ENCODE results near the gene KSR1. TPM values are rescaled to one million over a fixed set of nuclear protein-coding genes. Genes with fewer than 3 reads are reported as not detected.

KSR1 gene
- total RNA-seq, 1 experiment from 2014 or later: 19.1 TPM

GRCh38 chr17:27475981-27476895 is 20.0 kb downstream of the KSR1 start:
- intact Hi-C loops (cut with micrococcal nuclease; ENCODE audit: unreplicated experiment): no loop called here
- Histone ChIP-seq H3K79me2 (ENCODE audit: low read depth) (peaks cover 24% of the 10 kb centered on the region), H3K4me3 (no peak overlapping the region), H2AFZ (no peak overlapping the region), H3K36me3 (ENCODE audit: low read depth) (no peaks in the 10 kb centered on the region), H4K20me1 (ENCODE audit: insufficient read depth) (no peaks in the 10 kb centered on the region), H3K9me2 (ENCODE audit: insufficient read depth) (no peaks in the 10 kb centered on the region), H3K4me1 (replicated peaks; ENCODE audit: insufficient read depth) (peaks cover 30% of the 10 kb centered on the region), H3K4me2 (no peak overlapping the region), H3F3A (ENCODE audit: insufficient read depth, low read depth) (peaks cover 22% of the 10 kb centered on the region; the same call in 1 of the 2 replicates), H3K9me3 (ENCODE audit: insufficient read depth, low read depth) (no peaks in the 10 kb centered on the region), H3K27me3 (ENCODE audit: insufficient read depth, low read depth) (no peaks in the 10 kb centered on the region), H3K27ac (no peak overlapping the region)
- BruUV-seq (replicated peaks): no TSS peak
- POLR2A ChIA-PET (ENCODE audit: unreplicated experiment): no interaction called here
- TF ChIP-seq, protein P1, sequence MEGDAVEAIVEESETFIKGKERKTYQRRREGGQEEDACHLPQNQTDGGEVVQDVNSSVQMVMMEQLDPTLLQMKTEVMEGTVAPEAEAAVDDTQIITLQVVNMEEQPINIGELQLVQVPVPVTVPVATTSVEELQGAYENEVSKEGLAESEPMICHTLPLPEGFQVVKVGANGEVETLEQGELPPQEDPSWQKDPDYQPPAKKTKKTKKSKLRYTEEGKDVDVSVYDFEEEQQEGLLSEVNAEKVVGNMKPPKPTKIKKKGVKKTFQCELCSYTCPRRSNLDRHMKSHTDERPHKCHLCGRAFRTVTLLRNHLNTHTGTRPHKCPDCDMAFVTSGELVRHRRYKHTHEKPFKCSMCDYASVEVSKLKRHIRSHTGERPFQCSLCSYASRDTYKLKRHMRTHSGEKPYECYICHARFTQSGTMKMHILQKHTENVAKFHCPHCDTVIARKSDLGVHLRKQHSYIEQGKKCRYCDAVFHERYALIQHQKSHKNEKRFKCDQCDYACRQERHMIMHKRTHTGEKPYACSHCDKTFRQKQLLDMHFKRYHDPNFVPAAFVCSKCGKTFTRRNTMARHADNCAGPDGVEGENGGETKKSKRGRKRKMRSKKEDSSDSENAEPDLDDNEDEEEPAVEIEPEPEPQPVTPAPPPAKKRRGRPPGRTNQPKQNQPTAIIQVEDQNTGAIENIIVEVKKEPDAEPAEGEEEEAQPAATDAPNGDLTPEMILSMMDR (conservative IDR thresholded peaks at IDR 0.05): no peak
- no peak for TF ChIP-seq EZH2 (IDR thresholded peaks at IDR 0.05; ENCODE audit: low read depth)
- CTCF ChIA-PET: no interaction called here
- no peak for DNase-seq

GRCh38 chr17:27477050-27477888 is 21.0 kb downstream of the KSR1 start:
- TF ChIP-seq, protein P1 (conservative IDR thresholded peaks at IDR 0.05): no peak
- no peak for TF ChIP-seq EZH2 (IDR thresholded peaks at IDR 0.05; ENCODE audit: low read depth)
- CTCF ChIA-PET: no interaction called here
- no TSS peak for BruUV-seq (replicated peaks)
- Histone ChIP-seq H3K27me3 (ENCODE audit: insufficient read depth, low read depth) (no peaks in the 10 kb centered on the region), H3K9me3 (ENCODE audit: insufficient read depth, low read depth) (no peaks in the 10 kb centered on the region), H2AFZ (no peak overlapping the region), H3F3A (ENCODE audit: insufficient read depth, low read depth) (peaks cover 12% of the 10 kb centered on the region; the same call in 1 of the 2 replicates), H3K4me3 (no peak overlapping the region), H4K20me1 (ENCODE audit: insufficient read depth) (no peaks in the 10 kb centered on the region), H3K4me1 (replicated peaks; ENCODE audit: insufficient read depth) (peaks cover 21% of the 10 kb centered on the region), H3K27ac (no peak overlapping the region), H3K4me2 (no peak overlapping the region), H3K9me2 (ENCODE audit: insufficient read depth) (no peaks in the 10 kb centered on the region), H3K36me3 (ENCODE audit: low read depth) (no peaks in the 10 kb centered on the region), H3K79me2 (ENCODE audit: low read depth) (peaks cover 24% of the 10 kb centered on the region)
- intact Hi-C loops (cut with micrococcal nuclease; ENCODE audit: unreplicated experiment): no loop called here
- DNase-seq: no peak
- POLR2A ChIA-PET (ENCODE audit: unreplicated experiment): no interaction called here

- Histone ChIP-seq H3F3A (ENCODE audit: insufficient read depth, low read depth) (peaks cover 4% of the 10 kb centered on the region; the same call in 1 of the 2 replicates), H4K20me1 (ENCODE audit: insufficient read depth) (no peaks in the 10 kb centered on the region), H3K9me3 (ENCODE audit: insufficient read depth, low read depth) (no peaks in the 10 kb centered on the region), H3K4me3 (no peak overlapping the region), H3K79me2 (ENCODE audit: low read depth) (peaks cover 19% of the 10 kb centered on the region), H3K27ac (no peak overlapping the region), H3K36me3 (ENCODE audit: low read depth) (no peaks in the 10 kb centered on the region), H3K27me3 (ENCODE audit: insufficient read depth, low read depth) (no peaks in the 10 kb centered on the region), H3K4me1 (replicated peaks; ENCODE audit: insufficient read depth) (peaks cover 12% of the 10 kb centered on the region), H2AFZ (no peak overlapping the region), H3K9me2 (ENCODE audit: insufficient read depth) (no peaks in the 10 kb centered on the region), H3K4me2 (no peak overlapping the region)
- ChIA-PET POLR2A (ENCODE audit: unreplicated experiment) (no interaction called here), CTCF (no interaction called here)
- intact Hi-C loops (cut with micrococcal nuclease; ENCODE audit: unreplicated experiment): no loop called here
- BruUV-seq (replicated peaks): no TSS peak
- TF ChIP-seq, protein P1 (conservative IDR thresholded peaks at IDR 0.05): no peak
- no peak for TF ChIP-seq EZH2 (IDR thresholded peaks at IDR 0.05; ENCODE audit: low read depth)
- no peak for DNase-seq
These were observed 21.9 kb downstream of the KSR1 start for GRCh38 chr17:27477971-27478684.
